GM19395 (cell line): ENCODE results near the gene RFPL4A.

ENCODE experiments used
- ATAC-seq: cut with Tn5 transposase; IDR thresholded peaks from one replicate; pipeline ENCODE4 v1.9.1; 2021; ENCODE audit warnings: mild to moderate bottlenecking, moderate library complexity; ENCODE audit not compliant: unreplicated experiment

The RFPL4A gene

GRCh38 chr19:55801416-55801815, 42.5 kb downstream of the RFPL4A start:
- no peak for ATAC-seq

GRCh38 chr19:55802281-55802680, 43.4 kb downstream of the RFPL4A start:
- ATAC-seq: no peak

- ATAC-seq: no peak
These were observed 50.6 kb downstream of the RFPL4A start for GRCh38 chr19:55809381-55810058.

GRCh38 chr19:55811340-55811739, 52.4 kb downstream of the RFPL4A start:
- no peak for ATAC-seq

GRCh38 chr19:55812449-55812848, 53.6 kb downstream of the RFPL4A start:
- ATAC-seq: no peak
